B cell (primary cell): ENCODE results near the gene SMIM35.

ENCODE experiments used
- CTCF ChIP-seq: fragments of 200-600 bp; IDR thresholded peaks from one replicate; pipeline ENCODE4 v1.8.0; 2022; ENCODE audit warnings: antibody characterized with exemption, mild to moderate bottlenecking
- EZH2 ChIP-seq: IDR thresholded peaks from 2 replicates; pipeline ENCODE4 v1.6.1; 2012; ENCODE audit warnings: borderline replicate concordance, low read depth, mild to moderate bottlenecking, moderate library complexity, low read length; ENCODE audit not compliant: insufficient read depth, poor library complexity, severe bottlenecking

GRCh38 chr11:118046051-118046963, 40.5 kb downstream of the SMIM35 start:
- TF ChIP-seq CTCF, result no peak
- TF ChIP-seq EZH2, result no peak
